Omental fat pad (tissue), 4 donors: ENCODE measurements around the gene ZMAT1. TPM values are rescaled to one million over a fixed set of nuclear protein-coding genes. Genes with fewer than 3 reads are reported as not detected.
A peak's percentile ranks its signal among the peaks of the same experiment; 100 is the strongest.

Experiments
- ATAC-seq: fragments of 150-250 bp; one replicate; pipeline ENCODE4 v1.9.1; 2016; ENCODE audit warnings: mild to moderate bottlenecking, moderate library complexity; ENCODE audit not compliant: low FRiP score
- DNase-seq: peaks from one replicate; pipeline ENCODE4 v3.0.0-alpha.2; 2019; ENCODE audit warnings: low spot score
- total RNA-seq, 4 donors: library from RNA; depleted of rRNA; stranded (reverse); fragments of >200 nt; gene quantifications; one replicate each; pipeline ENCODE4 v1.1.0, GENCODE V29; 2016
- TF ChIP-seq, protein P1 (sequence below), 3 donors: fragments of 450-650 bp; IDR thresholded peaks; one replicate each; pipeline ENCODE4 v1.5.1; 2016 to 2017; ENCODE audit warnings: antibody characterized with exemption in 3 of 3, mild to moderate bottlenecking in 3 of 3, moderate library complexity in 2 of 3

ZMAT1 gene
- total RNA-seq, 4 donors from 2014 or later, result 5.3 to 14.5 (median 6.3) TPM

- TF ChIP-seq, protein P1, sequence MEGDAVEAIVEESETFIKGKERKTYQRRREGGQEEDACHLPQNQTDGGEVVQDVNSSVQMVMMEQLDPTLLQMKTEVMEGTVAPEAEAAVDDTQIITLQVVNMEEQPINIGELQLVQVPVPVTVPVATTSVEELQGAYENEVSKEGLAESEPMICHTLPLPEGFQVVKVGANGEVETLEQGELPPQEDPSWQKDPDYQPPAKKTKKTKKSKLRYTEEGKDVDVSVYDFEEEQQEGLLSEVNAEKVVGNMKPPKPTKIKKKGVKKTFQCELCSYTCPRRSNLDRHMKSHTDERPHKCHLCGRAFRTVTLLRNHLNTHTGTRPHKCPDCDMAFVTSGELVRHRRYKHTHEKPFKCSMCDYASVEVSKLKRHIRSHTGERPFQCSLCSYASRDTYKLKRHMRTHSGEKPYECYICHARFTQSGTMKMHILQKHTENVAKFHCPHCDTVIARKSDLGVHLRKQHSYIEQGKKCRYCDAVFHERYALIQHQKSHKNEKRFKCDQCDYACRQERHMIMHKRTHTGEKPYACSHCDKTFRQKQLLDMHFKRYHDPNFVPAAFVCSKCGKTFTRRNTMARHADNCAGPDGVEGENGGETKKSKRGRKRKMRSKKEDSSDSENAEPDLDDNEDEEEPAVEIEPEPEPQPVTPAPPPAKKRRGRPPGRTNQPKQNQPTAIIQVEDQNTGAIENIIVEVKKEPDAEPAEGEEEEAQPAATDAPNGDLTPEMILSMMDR (IDR thresholded peaks at IDR 0.05), result no peak
- DNase-seq, result no peak
- ATAC-seq, result no peak
Measured at GRCh38 chrX:101950581-101950980, 18.8 kb upstream of the ZMAT1 start.

DNA sequence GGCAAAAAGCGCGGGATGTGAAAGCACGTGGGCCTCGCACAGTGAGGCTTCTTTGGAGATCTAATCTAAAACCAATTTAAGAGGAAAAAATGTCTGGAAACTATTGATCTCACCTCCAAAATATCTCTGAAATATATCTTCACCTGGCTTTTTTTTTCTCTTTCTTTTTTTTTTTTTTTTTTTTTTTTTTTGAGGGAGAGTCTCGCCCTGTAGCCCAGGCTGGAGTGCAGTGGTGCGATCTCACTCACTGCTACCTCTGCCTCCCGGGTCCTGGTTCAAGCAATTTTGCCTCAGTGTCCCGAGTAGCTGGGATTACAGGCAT, 383 bp upstream of the ZMAT1 start:
- TF ChIP-seq, protein P1 (IDR thresholded peaks at IDR 0.05), result no peak
- ATAC-seq (no peak), DNase-seq (no peak)

DNA sequence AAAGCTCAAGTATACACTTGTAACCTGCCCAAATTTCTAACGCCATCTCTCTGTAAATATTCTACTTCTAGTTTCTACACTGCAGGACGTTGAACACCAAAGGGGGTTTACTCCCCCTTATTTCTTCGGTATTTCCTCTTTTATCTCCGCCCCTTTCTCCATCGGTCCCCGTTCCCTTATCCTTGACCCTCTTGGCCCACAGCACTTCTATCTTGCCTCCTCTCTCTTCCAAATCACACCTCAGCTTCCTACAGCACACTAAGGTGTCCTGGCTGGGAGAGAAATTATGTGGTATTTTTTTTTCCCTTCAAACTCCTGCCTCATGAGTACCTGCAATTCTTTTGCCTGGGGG, 715 bp downstream of the ZMAT1 start:
- TF ChIP-seq, protein P1 (IDR thresholded peaks at IDR 0.05), result no peak
- peak; percentile 7 for ATAC-seq
- no peak for DNase-seq

DNA sequence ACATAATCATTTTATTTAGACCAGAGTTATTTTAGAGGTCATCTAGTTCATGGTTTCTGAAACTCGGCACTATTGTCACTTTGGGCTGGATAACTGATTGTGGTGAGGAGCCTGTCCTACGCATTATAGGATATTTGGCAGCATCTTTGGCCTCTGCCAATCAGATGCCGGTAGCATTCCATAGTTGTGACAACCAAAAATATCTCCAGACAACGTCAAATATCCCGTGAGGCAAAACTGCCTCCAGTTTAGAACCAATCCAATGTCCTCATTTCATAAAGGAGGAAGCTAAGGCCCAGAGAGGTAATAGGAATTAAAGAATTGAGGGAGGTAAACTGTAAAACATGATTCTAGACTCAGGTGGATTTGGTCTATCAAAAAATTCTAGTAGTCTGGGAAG, 6.1 kb downstream of the ZMAT1 start:
- DNase-seq (no peak), ATAC-seq (no peak)

GRCh38 chrX:101918751-101919150, 13.1 kb downstream of the ZMAT1 start:
- ATAC-seq (no peak), DNase-seq (no peak)
- TF ChIP-seq, protein P1 (IDR thresholded peaks at IDR 0.05), result no peak

More for the DNA sequence above, 6.1 kb downstream of the ZMAT1 start:
- TF ChIP-seq, protein P1 (IDR thresholded peaks at IDR 0.05), result no peak

DNA sequence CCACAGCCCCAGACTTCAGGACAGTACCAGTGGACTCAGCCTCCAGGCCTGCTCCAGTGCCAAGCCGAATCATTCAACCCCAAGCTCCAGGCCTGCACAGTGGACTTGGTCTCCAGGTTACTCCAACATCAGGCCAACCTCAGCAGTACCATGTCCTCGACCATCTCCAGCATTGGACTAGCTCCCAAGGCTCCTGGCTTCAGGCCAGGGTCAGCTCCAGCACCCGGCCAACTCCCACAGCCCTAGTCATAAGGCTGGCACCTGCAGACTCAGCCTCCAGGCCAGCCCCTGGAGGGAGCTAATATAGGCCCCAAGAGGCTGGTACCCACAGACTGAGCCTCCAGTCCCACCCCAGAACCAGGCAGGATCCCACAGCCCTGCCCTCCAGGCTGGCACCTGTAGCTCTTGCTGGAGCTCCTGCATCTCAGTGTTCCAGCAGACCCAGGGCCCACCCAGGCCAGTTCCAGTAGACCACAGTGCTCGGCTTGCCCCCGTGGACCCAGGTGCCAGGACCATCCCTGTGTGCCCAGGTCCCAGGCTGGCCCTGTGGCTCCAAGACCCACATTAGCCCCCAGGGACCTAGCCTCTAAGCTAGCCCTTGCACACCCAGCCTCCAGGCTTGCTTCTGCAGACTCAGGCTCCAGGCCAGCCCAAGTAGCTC, 25.6 kb downstream of the ZMAT1 start:
- DNase-seq (no peak), ATAC-seq (no peak)
- TF ChIP-seq, protein P1 (IDR thresholded peaks at IDR 0.05), result no peak

GRCh38 chrX:101904996-101905395, 26.8 kb downstream of the ZMAT1 start:
- ATAC-seq (no peak), DNase-seq (no peak)
- TF ChIP-seq, protein P1 (IDR thresholded peaks at IDR 0.05), result no peak
